Skin epidermis (tissue), 12 donors: ENCODE results near the gene CNNM3.
"Not testable (repeated sequence)": the region's sequence is repeated elsewhere in the genome, so short reads cannot be mapped to it uniquely, and the experiment has no call there.

Source experiments
- H3K27ac ChIP-seq, 21 experiments: fragments of 200-600 bp; sonication (generic) in 11 of 21; one replicate each; pipeline ENCODE4 v1.5.0; 2020; ENCODE audit warnings: mild to moderate bottlenecking in 3 of 21, inconsistent platforms in 2 of 21, moderate library complexity in 2 of 21
- H3K4me3 ChIP-seq, 7 experiments: fragments of 200-600 bp; sonication (generic) in 2 of 7; one replicate each; pipeline ENCODE4 v1.5.0; 2020; ENCODE audit warnings: inconsistent platforms in 2 of 7, mild to moderate bottlenecking in 2 of 7, moderate library complexity in 1 of 7

CNNM3 gene

DNA sequence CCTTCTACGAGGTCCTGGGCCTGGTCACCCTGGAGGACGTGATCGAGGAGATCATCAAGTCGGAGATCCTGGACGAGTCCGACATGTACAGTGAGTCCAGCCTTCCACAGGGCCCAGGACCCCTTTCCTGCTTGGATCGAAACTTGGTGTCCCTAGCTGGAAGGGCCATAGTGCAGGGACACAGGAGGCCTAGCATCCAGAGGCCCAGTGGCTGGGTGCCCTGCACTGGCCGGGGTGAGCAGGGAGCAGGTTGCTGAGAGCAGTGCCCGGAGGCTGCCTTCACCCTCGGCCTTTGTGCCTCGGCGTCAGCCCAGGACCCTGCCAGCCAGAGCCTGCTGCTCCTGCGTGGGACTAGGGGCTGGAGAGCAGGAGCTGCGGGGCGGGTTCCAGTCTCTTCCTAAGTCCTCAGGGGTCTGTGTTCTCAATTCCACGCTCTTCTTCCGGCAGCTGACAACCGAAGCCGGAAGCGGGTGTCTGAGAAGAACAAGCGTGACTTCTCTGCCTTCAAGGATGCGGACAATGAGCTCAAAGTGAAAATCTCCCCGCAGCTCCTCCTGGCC lies 18.9 kb upstream of the CNNM3 start:
- no peak overlapping the region for H3K4me3 ChIP-seq
- H3K27ac ChIP-seq = no peak overlapping the region

DNA sequence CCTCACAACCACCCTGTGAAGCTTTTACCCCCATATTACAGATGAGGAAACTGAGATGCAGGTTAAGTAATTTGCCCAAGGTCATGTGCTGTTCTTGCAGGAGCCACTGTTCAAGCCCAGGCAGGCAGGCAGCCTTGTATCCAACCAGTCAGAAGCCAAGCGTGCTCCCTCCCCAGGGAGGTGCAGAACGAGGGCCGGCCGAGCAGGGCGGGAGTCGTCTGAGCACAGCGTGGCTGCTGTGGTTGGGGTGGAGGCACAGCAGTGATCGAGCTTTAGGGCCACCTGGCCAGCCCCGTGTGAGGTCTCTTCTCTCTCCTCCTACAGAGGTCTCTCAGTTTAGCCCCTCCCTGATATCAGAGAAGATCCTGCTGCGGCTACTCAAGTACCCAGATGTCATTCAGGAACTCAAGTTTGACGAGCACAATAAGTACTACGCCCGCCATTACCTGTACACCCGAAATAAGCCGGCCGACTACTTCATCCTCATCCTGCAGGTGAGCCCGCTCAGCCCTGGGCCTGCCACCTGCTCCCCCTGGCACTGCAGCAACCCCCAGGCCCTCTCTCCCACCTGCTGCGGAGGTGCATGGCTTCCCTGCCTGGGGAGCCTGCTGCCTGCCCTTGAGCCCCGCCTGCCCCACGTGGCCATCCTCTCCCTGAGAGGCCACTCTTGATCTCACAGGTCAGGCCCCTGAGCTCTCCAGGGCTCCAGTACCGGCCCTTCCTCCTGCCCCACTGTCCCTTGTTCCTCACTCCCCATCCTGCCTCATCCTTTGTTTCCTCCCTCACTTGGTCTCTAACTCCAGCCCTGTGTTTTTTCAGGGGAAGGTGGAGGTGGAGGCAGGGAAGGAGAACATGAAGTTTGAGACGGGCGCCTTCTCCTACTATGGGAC lies 17.1 kb upstream of the CNNM3 start:
- Histone ChIP-seq H3K4me3 (no peak overlapping the region), H3K27ac (no peak overlapping the region)

DNA sequence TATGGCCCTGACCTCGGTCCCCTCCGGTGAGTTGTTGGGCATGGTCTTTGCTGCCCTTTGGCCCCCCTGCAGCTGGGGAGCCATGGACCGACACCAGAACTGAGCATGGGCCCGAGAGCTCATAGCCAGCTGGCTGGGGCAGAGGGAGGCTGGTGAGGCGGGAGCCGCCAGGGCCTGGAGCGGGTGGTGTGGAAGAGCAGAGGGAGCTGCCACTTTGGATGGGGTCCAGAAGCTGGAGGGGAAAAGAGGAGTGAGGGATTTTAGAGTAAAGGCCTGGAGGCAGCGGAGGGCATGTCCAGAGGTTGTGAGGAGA lies 16.5 kb upstream of the CNNM3 start:
- Histone ChIP-seq H3K27ac (no peak overlapping the region), H3K4me3 (no peak overlapping the region)

DNA sequence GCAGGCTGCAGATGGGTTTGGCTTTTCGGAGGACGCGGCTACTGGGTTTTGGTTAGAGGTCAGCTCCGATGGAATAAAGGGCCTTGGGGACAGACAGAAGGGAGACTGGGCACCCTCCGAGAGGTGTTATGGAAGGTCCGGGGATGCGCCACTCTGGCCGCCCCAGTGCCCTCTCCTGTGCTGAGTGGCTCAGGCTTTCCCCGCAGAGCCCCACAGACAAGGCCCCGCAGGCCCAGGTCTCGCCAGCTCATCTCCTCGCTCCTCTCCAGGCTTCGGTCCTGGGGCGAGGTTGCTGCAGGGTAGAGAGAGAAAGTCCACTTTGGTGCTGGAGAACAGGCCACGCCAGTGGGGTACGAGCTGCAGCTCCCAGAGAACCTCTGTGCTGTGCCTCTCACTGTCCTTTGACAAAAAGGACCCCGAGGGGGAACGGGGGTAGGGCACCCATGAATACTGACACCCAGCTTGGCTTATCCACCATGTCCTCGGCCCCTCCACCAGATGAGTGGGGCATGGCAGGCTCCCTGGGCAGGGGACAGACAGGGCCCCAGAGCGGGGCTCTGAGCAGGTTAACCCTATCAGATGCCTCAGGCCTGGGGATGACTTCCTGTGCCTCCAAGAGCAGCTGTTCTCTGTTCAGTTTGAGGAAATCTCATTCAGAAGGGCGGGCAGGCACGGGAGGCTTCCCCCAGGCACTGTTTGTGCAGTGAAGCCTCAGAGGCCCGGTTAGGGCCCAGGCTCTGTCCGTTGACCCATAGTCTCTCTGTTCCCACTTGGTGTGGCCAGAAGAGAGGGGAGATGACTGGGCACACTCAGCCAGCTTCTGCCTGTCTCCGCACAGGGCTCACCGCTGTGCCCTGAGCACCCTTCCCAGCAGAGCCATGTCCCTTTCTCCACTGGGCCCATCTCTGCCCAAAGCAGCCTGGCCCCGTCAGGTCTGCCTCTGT lies 15.7 kb upstream of the CNNM3 start:
- Histone ChIP-seq H3K4me3 (no peak overlapping the region), H3K27ac (no peak overlapping the region)

DNA sequence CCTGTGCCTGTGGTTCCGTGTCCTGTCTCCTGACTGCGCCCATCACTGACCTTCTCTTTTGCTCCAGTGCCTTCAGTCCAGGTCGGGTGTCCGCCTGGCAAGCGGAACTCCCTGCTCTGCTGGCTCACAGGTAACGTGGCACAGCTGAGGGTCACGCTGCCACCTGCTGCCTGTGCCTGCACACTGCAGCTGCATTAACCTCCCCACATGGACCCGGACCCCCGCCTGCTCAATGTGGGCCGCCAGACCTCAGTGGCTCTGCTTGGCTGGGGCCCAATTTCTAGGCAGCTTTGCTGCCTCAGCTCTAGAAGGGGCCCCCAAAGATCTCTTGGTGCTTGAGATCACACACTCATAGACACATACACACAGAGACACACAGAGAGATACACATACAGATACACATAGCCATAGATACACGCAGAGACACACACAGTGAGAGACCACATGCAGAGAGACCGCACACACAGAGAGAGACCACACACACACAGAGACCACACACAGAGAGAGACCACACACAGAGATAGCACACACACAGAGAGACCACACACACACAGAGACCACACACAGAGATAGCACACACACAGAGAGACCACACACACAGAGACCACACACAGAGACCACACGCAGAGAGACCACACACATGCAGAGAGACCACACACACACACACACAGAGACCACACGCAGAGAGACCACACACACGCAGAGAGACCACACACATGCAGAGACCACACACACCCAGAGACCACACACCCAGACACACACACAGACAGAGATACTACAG lies 14.9 kb upstream of the CNNM3 start:
- Histone ChIP-seq H3K4me3 (no peak overlapping the region), H3K27ac (peak overlapping the region in 2 of 21 experiments; percentile 25 to 77)

DNA sequence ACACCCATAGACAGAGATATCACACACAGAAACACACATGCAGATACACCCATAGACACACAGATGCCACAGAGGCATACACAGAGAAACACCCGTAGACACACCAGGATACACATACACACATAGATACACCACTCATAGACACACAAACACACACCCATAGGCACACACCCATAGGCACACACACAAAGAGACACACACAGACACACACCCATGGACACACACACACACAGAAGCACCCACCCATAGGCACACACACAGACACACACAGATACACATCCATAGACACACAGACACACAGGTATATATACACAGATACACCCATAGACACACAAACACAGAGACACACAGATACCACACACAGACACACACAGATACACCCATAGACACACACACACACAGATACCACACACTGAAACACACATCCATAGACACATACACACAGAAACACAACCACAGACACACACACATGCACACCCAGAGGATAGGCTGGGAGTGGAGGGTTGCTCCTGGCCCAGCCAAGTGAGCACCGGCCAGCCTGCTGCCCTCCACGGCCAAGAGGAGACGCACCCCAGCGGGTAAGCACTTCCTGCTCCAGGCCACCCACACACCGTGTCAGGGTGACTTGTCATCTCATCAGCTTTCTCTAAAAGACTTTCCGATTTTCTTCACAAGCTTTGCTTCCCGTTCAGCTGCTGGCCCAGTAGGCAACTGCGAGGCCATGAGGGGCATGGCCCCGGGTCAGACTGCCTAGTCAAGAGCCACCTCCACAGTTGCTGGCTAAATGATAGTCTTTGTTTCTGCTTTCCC lies 14.1 kb upstream of the CNNM3 start:
- H3K4me3 ChIP-seq = no peak overlapping the region
- peak overlapping the region in 3 of 21 experiments; percentile 27 to 77 (median 36) for H3K27ac ChIP-seq

DNA sequence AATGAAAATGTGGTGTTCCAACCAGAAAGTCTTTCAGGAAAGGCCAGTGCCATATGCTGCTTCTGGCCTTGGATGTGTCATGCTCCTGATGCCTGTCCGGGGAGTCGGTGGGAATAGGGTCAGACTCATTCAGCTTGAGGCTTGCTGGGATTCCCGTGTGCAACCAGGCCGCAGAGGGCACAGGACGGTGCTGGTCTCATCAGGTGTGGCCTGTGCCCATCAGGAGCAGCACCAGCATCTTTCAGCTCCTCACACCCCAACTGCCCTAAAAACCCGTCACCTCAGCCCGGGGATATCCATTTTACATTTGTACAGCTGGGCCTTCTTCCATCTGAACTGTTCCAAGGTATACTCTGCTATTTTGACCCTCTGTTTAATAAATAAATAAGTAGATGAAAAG lies 13.3 kb upstream of the CNNM3 start:
- no peak overlapping the region for H3K4me3 ChIP-seq
- H3K27ac ChIP-seq = peak overlapping the region in 3 of 21 experiments; percentile 27 to 77 (median 36)

DNA sequence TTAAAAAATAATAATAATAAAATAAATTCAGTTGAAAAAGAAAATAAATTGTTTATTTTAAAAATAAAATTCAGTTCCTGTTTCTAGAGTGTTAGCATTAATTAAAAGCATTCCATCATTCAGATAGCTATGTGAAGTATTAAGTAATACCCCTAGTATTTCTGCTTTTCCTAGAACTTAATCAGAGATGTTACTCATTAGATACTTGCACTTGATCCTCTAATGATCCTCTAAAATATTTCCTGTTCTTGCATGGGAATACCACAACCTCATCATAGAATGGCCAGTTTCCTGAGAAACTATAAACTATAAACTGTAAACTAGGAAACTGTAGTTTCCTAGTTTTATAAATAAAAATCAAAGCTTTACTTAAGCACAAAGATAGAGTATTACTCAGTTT lies 11.1 kb upstream of the CNNM3 start:
- Histone ChIP-seq H3K4me3 (no peak overlapping the region), H3K27ac (no peak overlapping the region)

DNA sequence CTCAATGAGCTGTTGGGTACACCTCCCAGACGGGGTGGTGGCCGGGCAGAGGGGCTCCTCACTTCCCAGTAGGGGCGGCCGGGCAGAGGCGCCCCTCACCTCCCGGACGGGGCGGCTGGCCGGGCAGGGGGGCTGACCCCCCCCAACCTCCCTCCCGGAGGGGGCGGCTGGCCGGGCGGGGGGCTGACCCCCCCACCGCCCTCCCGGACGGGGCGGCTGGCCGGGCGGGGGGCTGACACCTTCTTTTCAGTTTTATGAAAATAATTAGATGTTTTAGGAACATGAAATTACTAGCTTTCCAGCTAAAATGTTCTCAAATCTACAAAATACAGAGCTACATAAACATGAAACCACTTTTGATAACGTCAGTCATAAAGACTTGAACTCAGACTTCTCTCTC lies 10.1 kb upstream of the CNNM3 start:
- peak overlapping the region in 6 of 21 experiments; percentile 50 to 83 (median 74) for H3K27ac ChIP-seq
- not testable (repeated sequence) for H3K4me3 ChIP-seq

DNA sequence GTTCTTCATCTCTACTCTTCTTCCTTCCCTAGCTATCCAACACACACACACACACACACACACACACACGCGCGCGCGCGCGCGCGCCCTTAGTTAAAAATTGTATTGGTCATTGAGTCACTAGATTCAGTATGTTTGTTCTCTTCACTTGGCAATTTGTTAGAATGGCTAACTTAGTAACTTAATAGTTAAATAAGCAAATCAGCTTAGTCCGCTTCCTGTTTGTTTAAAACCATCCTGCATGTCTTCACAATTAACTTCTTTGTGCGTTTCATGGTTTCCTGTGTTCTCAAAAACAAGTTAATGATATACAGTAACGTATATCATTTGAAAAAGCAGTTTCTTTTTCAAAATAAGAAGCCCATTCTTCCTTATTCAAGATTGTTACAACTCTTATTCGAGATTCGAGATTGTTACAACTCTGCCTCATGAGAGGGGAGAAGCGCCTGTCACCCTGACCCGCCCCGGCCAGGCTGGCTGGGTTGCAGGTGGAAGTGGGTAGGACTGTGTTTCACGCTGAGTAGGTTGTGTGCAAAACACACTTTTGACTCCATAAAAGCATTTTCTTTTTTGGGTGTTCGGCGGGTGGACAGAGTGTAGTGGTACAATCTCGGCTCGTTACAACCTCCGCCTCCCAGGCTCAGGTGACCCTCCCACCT lies 9.5 kb upstream of the CNNM3 start:
- H3K27ac ChIP-seq = peak overlapping the region in 12 of 21 experiments; percentile 18 to 83 (median 67)
- H3K4me3 ChIP-seq = no peak overlapping the region

DNA sequence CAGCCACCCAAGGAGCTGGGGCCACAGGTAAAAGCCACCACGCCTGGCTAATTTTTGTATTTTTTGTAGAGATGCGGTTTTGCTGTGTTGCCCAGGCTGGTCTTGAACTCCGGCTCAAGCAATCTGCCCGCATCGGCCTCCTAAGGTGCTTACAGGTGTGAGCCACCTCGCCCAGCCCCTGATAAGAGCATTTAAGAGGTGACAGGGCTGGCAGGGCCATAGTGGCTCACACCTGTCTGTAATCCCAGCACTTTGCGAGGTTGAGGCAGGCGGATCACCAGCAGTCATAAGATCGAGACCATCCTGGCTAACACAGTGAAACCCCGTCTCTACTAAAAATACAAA lies 9.0 kb upstream of the CNNM3 start:
- Histone ChIP-seq H3K27ac (peak overlapping the region in 12 of 21 experiments; percentile 18 to 83 (median 67)), H3K4me3 (no peak overlapping the region)

DNA sequence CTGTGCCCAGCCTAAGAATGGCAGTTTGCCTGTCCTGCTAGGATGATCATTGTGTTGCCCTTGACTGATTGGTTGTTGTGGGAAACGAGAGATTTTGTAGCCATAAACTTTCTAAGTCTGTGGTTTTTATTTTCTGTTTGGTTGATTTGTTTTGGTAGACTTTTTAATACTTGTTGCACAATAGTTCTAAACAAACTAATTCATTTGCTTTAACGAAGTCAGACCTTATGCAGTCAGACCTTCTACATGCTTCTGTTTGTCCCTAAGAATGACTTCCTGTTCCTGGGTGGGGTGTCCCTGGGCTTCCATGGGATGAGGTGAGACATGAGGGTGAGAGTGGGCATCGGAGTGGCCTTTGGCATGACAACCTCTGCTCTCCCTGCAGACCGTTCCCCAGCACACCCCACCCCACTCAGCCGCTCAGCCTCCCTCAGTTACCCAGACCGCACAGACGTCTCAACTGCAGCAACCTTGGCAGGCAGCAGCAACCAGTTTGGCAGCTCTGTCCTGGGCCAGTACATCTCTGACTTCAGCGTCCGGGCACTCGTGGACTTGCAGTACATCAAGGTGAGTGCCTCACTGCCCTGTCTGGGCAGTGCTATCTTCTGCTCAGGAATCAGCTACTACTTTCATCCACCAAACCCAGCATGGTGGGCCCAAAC lies 7.8 kb upstream of the CNNM3 start:
- H3K4me3 ChIP-seq = no peak overlapping the region
- H3K27ac ChIP-seq = peak overlapping the region in 2 of 21 experiments; percentile 70 to 82

DNA sequence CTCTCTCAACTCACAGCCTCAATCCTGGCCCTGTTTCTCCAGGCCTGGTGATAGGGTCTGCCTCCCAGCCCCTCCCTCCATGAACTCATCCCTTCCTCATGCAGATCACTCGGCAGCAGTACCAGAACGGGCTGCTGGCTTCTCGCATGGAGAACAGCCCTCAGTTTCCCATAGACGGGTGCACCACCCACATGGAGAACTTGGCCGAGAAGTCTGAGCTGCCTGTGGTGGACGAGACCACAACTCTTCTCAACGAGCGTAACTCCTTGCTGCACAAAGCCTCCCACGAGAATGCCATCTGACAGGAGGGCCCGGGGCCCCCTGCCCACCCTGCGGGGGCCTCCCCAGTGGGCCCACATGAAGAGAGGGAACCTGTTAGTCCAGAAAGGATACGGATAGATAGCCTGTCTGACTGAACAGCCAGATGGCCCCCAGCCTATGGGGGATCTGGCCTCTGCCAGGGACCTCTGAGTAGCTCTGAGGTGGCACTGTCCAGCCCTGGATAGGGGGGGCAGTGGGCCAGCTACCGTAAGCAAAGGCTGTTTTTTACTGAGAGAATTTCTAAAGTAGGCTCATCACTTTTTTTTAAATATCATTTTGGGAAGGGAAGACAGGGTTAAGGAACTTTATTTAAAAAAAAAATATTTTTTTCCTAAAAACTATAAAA lies 6.7 kb upstream of the CNNM3 start:
- Histone ChIP-seq H3K4me3 (no peak overlapping the region), H3K27ac (no peak overlapping the region)

DNA sequence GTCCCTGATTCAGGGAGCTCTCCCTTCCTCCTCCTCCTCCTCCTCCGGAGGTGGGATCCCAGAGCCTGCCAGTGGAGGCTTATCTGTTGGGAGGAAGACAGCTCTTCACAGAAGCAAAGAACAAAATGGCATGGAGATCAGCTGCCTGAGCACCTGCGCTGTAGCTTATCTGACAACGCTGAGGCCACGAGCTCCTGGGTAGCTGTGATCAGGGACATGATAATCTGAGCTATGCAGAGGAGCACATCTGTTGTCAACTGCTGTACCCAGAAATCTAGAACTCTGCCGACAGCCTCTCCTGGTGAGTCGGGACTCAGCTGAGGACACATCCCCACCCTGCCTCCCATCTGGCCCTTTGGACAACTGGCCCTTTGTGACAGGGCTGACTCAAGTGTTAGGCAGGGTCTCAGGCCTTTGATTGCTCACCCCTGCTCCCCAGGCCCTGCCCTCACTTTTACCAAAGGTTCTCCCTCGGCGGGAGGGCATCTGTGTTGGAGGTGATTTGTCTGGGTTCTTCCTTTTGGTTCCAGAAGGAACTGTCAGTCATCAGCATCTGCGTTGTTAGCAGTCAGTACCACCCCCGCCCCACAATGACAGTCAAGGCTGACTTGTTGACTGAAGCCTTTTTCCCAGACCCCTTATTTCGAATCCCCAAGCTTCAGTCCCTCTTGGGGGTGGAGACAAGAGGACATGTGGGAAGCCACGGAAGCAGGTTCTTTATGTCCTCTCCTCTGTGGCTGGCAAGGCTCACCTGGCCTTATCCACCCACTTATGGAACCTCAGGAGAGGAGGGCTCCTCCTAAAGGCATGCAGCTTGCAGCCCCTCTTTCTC lies 5.9 kb upstream of the CNNM3 start:
- H3K27ac ChIP-seq = no peak overlapping the region

DNA sequence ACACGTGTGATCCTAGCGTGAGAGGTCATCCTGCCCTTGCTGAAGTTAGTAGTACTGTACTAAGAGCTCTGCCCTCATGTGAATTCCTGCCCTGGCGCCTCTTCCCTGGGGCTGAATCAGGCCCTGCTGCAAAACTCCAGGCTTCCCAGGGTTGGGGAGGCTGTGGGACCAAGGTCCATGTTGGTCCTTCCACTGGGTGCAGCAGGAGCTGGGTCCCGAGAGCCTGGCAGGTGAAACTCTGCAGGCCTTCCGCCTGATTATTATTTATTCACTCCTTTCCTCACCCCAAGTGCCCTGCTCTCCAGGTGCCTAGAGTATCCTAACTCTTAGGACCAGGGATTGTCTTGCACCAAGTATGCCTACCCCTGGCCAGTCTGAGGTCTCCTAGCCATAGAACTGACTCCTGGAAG lies 5.3 kb upstream of the CNNM3 start:
- Histone ChIP-seq H3K27ac (no peak overlapping the region), H3K4me3 (no peak overlapping the region)

More for the DNA sequence above, 5.9 kb upstream of the CNNM3 start:
- H3K4me3 ChIP-seq = no peak overlapping the region

DNA sequence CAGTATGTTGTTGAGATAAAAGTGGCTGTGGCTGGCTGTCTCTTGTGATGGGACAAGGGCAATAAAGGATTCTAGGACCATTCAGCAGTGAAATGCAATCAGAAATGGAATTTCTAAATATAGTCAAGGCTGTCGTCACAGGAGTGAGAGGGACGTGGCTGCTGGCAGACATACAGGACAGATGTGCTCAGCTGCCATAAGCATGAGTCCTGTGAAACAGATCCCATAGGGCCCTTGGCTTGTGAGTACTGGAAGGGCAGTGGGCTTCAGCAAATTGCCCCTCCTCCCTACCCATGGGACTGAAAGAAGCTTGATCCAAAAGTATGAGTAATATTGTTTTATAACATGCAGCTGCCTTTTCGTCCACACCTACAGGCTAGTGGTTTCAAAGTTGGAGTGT lies 4.2 kb upstream of the CNNM3 start:
- peak overlapping the region in 1 of 21 experiments; percentile 24 for H3K27ac ChIP-seq
- no peak overlapping the region for H3K4me3 ChIP-seq
